ENCODE results near the gene TUBGCP2.

Gene TUBGCP2

GRCh38 chr10:133229265-133230043 lies 79.2 kb downstream of the TUBGCP2 start:
- no peak for DNase-seq (ENCODE audit: low spot score)

All from HuH-7 (cell line).